SK-N-SH treated with all-trans-retinoic acid at 6 μM for 48 hours (cell line): Measurements from ENCODE around the gene FGFR4.

ENCODE experiments used
- BACH2 ChIP-seq: fragments of 250-450 bp; sonication (Bioruptor Pico); IDR thresholded peaks from 2 replicates; pipeline ENCODE4 v1.9.0; 2021; ENCODE audit warnings: mild to moderate bottlenecking, borderline replicate concordance
- ESRRG ChIP-seq: fragments of 250-450 bp; sonication (Bioruptor Pico); IDR thresholded peaks from 2 replicates; pipeline ENCODE4 v1.6.1; 2021; ENCODE audit warnings: mild to moderate bottlenecking
- TCF4 ChIP-seq: fragments of 250-450 bp; sonication (Bioruptor Pico); IDR thresholded peaks from 2 replicates; pipeline ENCODE4 v1.8.0; 2021; ENCODE audit warnings: mild to moderate bottlenecking, moderate library complexity, borderline replicate concordance
- TOX ChIP-seq: fragments of 250-450 bp; sonication (Bioruptor Pico); IDR thresholded peaks from 2 replicates; pipeline ENCODE4 v1.8.0; 2021; ENCODE audit warnings: mild to moderate bottlenecking, moderate library complexity, borderline replicate concordance
- ZC3H10 ChIP-seq: fragments of 250-450 bp; sonication (Bioruptor Pico); IDR thresholded peaks from 2 replicates; pipeline ENCODE4 v1.5.1; 2021; ENCODE audit warnings: mild to moderate bottlenecking, moderate library complexity
- ZFP3 ChIP-seq: fragments of 250-450 bp; sonication (Bioruptor Pico); IDR thresholded peaks from 2 replicates; pipeline ENCODE4 v1.5.0; 2020; ENCODE audit warnings: mild to moderate bottlenecking, moderate library complexity
- ZNF70 ChIP-seq: fragments of 450-650 bp; formaldehyde crosslinking; IDR thresholded peaks from 2 replicates; pipeline ENCODE4 v1.5.0; 2020; ENCODE audit warnings: mild to moderate bottlenecking, moderate library complexity
- ZNF8 ChIP-seq: fragments of 450-650 bp; formaldehyde crosslinking; IDR thresholded peaks from 2 replicates; pipeline ENCODE4 v1.5.0; 2020; ENCODE audit warnings: mild to moderate bottlenecking, moderate library complexity

- no peak for TF ChIP-seq TCF4 (CRISPR knock-in tag)
- no peak for TF ChIP-seq ZFP3 (CRISPR knock-in tag)
- no peak for TF ChIP-seq ZNF70
- TF ChIP-seq ESRRG (CRISPR knock-in tag), result no peak
- TF ChIP-seq ZNF8 (CRISPR knock-in tag), result no peak
- no peak for TF ChIP-seq TOX (CRISPR knock-in tag)
- TF ChIP-seq ZC3H10 (CRISPR knock-in tag), result no peak
- no peak for TF ChIP-seq BACH2 (CRISPR knock-in tag)
Measured at GRCh38 chr5:177044641-177045040, 42.1 kb upstream of the FGFR4 start.
